Dendritic cell treated with granulocyte-macrophage colony-stimulating factor and Interleukin-4, amounts not matched to agents 40 ng/mL and 50 ng/mL, for 4 days (primary cell): ENCODE results near the gene PPFIBP2.

ENCODE experiments used
- H3K27ac Mint-ChIP-seq: one replicate; pipeline ENCODE4 v1.8.0; 2022; ENCODE audit warnings: mild to moderate bottlenecking, mixed read lengths
- H3K27me3 Mint-ChIP-seq: one replicate; pipeline ENCODE4 v1.8.0; 2022; ENCODE audit warnings: mild to moderate bottlenecking, mixed read lengths
- H3K36me3 Mint-ChIP-seq: one replicate; pipeline ENCODE4 v1.8.0; 2022; ENCODE audit warnings: low read depth, mixed read lengths
- H3K4me1 Mint-ChIP-seq: one replicate; pipeline ENCODE4 v1.8.0; 2022; ENCODE audit warnings: low read depth, mixed read lengths
- H3K4me3 Mint-ChIP-seq: one replicate; pipeline ENCODE4 v1.8.0; 2022; ENCODE audit warnings: mild to moderate bottlenecking, moderate library complexity, mixed read lengths
- H3K9me3 Mint-ChIP-seq: one replicate; pipeline ENCODE4 v1.8.0; 2022; ENCODE audit warnings: mixed read lengths
- intact Hi-C: fragments of 100-400 bp; cut with micrococcal nuclease; formaldehyde crosslinking; loops from one replicate; pipeline ENCODE4 v1.15.0; 2022

Gene PPFIBP2

DNA sequence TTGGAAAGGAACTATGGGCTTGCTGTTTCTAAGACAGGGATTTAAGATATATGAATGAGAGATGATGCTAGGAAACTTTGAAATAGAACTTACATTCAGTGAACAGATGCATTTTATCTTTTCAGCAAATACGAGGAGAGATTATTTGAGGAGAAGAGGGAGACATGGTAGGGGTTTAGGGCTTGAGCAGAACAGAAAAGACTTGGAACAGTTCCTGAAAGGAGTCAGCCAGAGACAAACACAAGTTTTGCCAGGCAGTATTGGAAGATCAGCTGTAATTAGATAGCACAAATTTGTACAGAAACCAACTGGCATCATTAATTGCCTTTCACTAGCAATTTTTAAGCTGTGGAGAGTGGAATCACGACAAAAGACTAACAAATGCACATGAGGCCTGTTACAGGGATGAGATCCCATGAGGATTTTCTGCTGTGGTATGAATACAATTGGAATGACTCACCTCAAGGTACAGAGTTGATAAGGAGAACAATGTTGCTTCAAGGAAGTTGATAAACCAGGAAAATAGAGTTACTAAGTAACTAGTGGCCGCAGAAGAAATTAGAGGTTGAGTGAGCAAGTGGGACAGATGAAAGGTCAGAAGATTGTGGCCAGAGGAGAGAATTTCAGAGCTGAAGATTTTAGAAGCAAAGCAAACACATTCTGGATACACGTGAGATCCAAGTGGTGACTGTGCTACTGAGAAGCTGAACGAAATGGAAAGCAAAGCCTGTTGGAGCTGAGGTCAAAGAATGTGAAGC, 91.6 kb downstream of the PPFIBP2 start:
- Mint-ChIP-seq H3K9me3 (no peaks in the 10 kb centered on the region), H3K36me3 (peaks cover 48% of the 10 kb centered on the region)
- intact Hi-C loops = no loop called here

DNA sequence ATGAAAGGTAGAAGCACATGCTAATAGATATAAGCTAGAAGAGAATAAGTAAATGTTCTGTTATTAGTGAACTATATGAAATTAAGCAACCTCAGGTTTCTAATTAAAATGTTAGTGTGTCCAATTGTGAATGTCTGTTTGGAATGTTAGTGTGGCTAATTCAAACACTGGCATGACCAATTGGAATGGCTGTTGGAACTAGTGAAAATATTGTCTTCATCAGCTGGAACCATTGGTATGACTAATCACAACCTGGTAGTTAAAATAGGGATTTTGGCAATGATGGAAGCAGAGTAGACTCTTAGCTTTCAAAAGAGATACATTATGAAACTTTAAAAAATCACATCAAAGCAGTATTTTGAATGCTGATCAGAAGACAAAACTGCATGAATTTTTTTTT, 92.7 kb downstream of the PPFIBP2 start:
- Mint-ChIP-seq H3K4me3 (no peak overlapping the region), H3K36me3 (peaks cover 48% of the 10 kb centered on the region), H3K9me3 (no peaks in the 10 kb centered on the region), H3K27me3 (no peaks in the 10 kb centered on the region), H3K4me1 (no peaks in the 10 kb centered on the region), H3K27ac (no peak overlapping the region)
- intact Hi-C loops = no loop called here

More for the DNA sequence above, 91.6 kb downstream of the PPFIBP2 start:
- Mint-ChIP-seq H3K27ac (no peak overlapping the region), H3K4me1 (peaks cover 3% of the 10 kb centered on the region), H3K27me3 (no peaks in the 10 kb centered on the region), H3K4me3 (no peak overlapping the region)

DNA sequence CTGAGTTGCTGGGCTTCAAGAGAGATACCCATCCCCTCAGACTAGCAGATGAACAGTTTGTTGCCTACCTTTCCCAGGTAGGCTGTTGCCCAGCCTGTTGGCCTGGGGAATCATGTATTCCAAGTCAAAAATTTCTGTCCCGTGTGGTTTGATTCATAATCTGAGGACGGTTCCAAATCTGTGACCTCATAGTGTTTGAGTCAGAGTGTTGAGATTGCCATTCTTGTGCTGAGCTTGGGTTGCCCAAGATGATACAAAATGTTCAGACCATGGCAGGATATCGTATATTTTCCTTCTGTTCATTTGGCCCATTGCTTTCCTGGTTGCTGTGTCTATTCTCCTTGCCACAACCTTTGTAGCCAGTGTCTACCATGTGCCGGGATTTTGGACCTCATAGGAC, 95.2 kb downstream of the PPFIBP2 start:
- no peak overlapping the region for H3K4me3 Mint-ChIP-seq
- intact Hi-C loops = no loop called here

DNA sequence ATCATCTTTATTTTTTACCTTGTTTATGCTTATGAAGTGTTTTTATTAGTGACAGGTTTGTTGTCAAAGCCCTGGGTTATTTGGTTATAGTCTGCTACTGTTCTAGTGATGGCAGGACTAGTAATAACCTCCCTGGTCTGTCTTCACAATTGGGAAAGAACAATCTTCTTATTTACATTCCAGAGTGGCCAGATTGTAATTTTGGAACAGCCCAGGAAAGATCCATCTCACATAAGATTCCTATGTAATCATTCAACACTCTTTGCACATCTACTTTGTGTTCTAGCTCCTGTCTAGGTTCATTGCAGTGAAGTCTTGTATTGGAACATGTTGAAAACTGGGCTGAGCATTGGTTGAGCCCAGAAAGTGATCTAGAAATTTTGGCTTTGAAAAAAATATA, 95.7 kb downstream of the PPFIBP2 start:
- no peaks in the 10 kb centered on the region for H3K4me1 Mint-ChIP-seq

More for the DNA sequence above, 95.2 kb downstream of the PPFIBP2 start:
- H3K36me3 Mint-ChIP-seq = peaks cover 72% of the 10 kb centered on the region
- no peaks in the 10 kb centered on the region for H3K27me3 Mint-ChIP-seq
- no peak overlapping the region for H3K27ac Mint-ChIP-seq
- no peaks in the 10 kb centered on the region for H3K9me3 Mint-ChIP-seq
- no peaks in the 10 kb centered on the region for H3K4me1 Mint-ChIP-seq

DNA sequence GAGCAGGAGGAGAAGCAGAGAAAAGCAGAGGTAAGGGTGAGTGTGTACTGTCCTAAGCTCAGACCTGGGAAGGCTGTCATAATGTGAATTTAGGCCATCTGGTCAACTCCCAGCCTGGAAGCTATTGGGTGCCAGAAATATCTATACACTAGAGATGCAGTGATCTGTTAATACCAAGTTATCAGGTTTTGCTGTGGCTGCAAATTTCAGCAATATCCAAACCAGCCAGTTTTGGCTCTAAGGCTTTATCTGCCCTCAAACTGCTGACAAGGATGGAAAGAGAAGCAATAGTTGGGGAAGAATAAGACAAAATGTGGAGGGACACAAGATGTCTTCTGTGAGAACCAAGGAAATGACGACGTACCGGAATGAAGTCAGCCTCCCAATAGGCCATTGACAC, 96.6 kb downstream of the PPFIBP2 start:
- Mint-ChIP-seq H3K4me1 (no peaks in the 10 kb centered on the region), H3K36me3 (peaks cover 85% of the 10 kb centered on the region), H3K9me3 (no peaks in the 10 kb centered on the region), H3K4me3 (no peak overlapping the region), H3K27ac (no peak overlapping the region), H3K27me3 (no peaks in the 10 kb centered on the region)
- intact Hi-C loops = no loop called here

More for the DNA sequence above, 95.7 kb downstream of the PPFIBP2 start:
- no peaks in the 10 kb centered on the region for H3K27me3 Mint-ChIP-seq
- H3K36me3 Mint-ChIP-seq = peaks cover 77% of the 10 kb centered on the region
- no peak overlapping the region for H3K4me3 Mint-ChIP-seq
- no peaks in the 10 kb centered on the region for H3K9me3 Mint-ChIP-seq
- no peak overlapping the region for H3K27ac Mint-ChIP-seq
- intact Hi-C loops = no loop called here

DNA sequence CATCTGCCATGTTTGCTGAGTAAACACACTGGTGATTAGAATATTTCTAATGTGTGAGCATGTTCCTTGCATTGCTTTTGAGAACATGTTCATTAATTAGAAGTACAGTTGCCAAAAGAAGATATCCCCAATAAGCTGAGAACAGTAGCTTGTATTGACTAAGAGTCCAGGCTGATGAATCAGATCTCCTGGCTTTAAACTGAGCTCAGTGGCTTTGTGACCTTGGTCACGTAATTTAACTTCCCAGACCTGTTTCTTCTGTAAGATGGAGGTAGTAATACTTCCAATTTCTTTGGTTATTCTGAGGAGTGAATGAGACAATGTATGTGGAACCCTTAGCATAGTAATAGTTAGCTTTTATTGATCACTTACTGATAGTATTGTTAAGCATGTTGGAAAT, 97.6 kb downstream of the PPFIBP2 start:
- intact Hi-C loops = no loop called here
- H3K4me3 Mint-ChIP-seq = no peak overlapping the region
- H3K4me1 Mint-ChIP-seq = no peaks in the 10 kb centered on the region
- H3K27ac Mint-ChIP-seq = no peak overlapping the region
- peaks cover 96% of the 10 kb centered on the region for H3K36me3 Mint-ChIP-seq
- no peaks in the 10 kb centered on the region for H3K9me3 Mint-ChIP-seq
- no peaks in the 10 kb centered on the region for H3K27me3 Mint-ChIP-seq

DNA sequence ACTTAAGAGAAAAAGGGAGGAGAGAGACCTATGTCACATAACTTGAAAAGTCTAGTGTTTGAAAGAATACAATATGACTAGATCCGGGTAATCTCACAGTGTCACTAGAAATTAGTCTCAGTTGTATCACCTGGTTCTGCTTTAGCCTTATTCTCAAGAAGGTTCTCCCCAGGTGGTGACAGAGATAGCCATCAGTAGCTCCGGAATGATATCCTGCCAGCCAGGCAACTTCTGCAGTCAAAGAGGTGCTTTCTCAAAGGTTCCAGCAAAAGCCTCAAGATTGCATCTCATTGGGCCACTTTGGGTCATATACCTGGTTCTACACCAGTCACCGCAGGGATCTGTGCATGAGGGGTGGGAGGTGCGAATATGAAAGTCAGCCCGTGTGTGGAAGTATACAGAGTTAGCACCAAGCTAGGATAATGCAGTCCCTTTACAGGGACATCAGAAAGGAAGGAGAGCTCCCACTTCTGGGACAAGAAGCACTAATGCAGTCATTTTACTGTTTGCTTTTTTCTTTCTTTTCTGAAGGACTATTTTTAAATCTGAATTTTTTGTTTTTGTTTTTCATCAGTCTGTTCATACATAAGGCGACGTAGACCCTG, 98.4 kb downstream of the PPFIBP2 start:
- intact Hi-C loops = no loop called here
- H3K9me3 Mint-ChIP-seq = no peaks in the 10 kb centered on the region
- H3K36me3 Mint-ChIP-seq = peaks cover 100% of the 10 kb centered on the region
- no peak overlapping the region for H3K27ac Mint-ChIP-seq
- H3K4me3 Mint-ChIP-seq = no peak overlapping the region
- no peaks in the 10 kb centered on the region for H3K27me3 Mint-ChIP-seq
- H3K4me1 Mint-ChIP-seq = no peaks in the 10 kb centered on the region

DNA sequence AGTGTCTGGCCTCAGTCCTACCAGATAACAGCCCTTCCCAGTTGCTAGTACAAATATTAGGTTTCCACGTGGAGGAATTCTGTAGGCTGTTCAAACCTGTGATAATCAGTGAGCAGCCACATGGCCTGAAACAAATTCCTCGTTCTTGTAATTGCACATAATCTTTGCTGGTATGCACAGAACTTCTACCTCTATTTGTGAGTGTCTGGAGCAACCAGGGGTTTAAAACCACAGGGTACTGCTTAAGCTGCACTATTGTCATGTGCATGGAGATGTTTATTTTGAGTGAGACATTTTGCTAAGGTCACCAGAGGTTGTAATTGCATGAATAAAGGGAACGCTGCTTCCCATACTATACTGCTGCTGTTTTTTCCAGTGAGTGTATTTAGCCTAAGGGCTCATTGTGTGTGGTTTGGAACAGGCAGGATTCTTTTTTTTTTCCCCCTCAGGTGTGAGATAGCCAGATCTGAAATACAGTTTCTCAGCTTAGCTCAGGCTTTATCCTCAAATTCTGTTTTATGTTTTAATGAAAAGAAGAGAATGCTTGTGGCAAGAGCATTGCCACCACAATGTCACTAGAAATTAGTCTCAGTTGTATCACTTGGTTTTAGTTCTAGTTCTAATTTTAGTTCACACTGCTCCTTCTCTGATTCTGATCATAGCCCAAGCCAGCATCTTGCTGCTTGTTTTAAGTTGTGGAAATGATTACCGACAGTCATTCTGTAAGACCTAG, 99.0 kb downstream of the PPFIBP2 start:
- Mint-ChIP-seq H3K4me3 (no peak overlapping the region), H3K4me1 (no peaks in the 10 kb centered on the region), H3K9me3 (no peaks in the 10 kb centered on the region), H3K36me3 (peaks cover 100% of the 10 kb centered on the region), H3K27me3 (no peaks in the 10 kb centered on the region), H3K27ac (no peak overlapping the region)
- intact Hi-C loops = no loop called here

DNA sequence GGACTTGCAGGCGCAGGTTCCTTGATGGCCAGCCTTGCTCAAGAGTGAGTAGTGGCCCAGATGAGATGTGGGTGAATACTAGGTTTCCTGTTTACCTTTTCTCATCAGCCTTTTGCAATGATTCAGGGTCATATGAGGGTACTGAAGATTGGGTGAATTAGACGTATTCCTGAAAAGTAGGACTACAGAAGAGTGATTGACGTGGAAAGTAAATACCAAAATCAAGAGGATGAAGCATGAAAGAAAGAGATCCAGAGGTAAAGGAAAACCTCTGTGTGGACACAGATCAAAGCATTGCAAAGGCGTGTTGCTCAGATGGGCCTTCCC, 99.6 kb downstream of the PPFIBP2 start:
- intact Hi-C loops = no loop called here
- no peaks in the 10 kb centered on the region for H3K4me1 Mint-ChIP-seq

DNA sequence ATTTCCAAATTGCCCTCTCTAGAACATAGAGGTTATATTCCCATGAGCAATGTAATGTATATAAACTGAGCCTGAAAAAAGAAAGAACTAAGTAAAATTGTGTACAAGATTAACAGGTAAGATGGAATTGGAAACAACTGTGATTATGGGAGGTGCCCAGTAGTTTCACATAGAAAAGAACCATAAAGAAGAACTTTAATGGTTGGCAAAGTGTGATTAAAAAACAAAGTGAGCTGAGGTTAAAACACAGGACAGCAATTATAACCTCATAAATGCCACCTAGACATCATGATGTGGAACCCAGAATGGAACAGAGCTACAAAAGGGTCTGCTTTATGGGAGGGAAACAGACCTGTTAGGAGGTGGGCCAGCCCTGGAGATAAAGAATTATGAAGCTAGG, 100.9 kb downstream of the PPFIBP2 start:
- peaks cover 98% of the 10 kb centered on the region for H3K36me3 Mint-ChIP-seq
- no peaks in the 10 kb centered on the region for H3K27me3 Mint-ChIP-seq
- H3K4me1 Mint-ChIP-seq = no peaks in the 10 kb centered on the region
- no peak overlapping the region for H3K4me3 Mint-ChIP-seq
- no peaks in the 10 kb centered on the region for H3K9me3 Mint-ChIP-seq
- H3K27ac Mint-ChIP-seq = no peak overlapping the region
- intact Hi-C loops = no loop called here

More for the DNA sequence above, 99.6 kb downstream of the PPFIBP2 start:
- Mint-ChIP-seq H3K9me3 (no peaks in the 10 kb centered on the region), H3K36me3 (peaks cover 100% of the 10 kb centered on the region), H3K27me3 (no peaks in the 10 kb centered on the region), H3K27ac (no peak overlapping the region), H3K4me3 (no peak overlapping the region)

DNA sequence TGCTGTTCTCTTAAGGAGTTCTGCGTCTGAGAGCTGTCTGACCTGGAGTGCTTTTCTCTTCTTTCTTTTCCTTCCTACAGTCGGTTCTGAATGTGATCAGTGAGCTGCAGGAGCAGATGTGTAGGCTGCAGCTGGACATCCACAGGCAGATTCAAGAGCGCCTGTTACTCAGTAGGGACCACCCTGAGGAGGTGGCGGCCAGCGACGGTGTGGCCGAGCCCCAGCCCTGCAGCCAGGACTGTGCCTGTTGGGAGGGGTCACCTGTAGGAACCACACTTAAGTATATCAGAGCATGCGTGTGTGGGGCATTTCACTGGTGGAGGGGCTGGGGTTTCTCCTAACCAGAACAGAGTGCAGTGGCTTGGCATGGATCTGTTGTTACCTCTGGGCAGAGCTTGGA, 103.2 kb downstream of the PPFIBP2 start:
- Mint-ChIP-seq H3K4me3 (no peak overlapping the region), H3K27ac (no peak overlapping the region), H3K36me3 (peaks cover 98% of the 10 kb centered on the region), H3K27me3 (no peaks in the 10 kb centered on the region), H3K4me1 (no peaks in the 10 kb centered on the region), H3K9me3 (no peaks in the 10 kb centered on the region)
- intact Hi-C loops = no loop called here

DNA sequence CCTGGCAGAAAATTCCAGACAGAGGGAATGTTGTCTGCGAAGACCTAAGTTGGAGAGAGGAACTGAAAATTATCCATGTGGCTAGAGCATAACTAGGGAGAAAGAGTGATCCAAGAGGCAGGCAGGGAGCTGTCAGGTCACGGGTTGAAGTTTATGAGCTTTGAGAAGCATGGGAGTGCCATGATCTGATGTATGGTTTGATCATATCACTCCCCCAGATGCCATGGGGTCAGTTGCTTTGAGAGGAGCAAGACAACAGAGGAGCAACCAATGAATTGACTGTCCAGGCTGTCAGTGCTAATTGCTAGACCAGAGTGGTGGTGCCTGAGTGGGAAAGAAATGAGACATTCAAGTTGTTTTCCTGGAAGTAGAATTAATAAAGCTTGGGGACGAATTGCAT, 105.5 kb downstream of the PPFIBP2 start:
- Mint-ChIP-seq H3K4me3 (no peak overlapping the region), H3K36me3 (peaks cover 98% of the 10 kb centered on the region), H3K9me3 (no peaks in the 10 kb centered on the region), H3K4me1 (no peaks in the 10 kb centered on the region), H3K27me3 (no peaks in the 10 kb centered on the region), H3K27ac (no peak overlapping the region)
- intact Hi-C loops = no loop called here

DNA sequence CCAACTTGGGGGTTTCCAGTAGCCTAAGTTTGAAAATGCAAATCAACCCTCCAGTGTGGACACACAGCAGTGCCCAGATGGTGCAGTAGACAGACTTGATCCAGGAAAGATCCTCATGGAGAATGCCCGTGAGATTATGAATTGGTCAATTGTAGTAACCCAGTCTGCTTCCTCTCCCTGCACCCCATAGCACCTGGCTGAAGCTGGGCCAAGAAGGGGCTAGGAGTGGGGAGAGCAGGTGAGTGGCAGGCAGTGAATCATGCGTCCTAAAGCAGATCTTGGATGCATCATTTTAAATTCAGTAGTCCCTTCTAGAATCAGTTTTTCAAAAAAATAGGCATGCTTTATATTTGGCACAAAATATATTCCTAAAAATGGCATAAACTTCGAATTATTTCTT, 107.3 kb downstream of the PPFIBP2 start:
- no peak overlapping the region for H3K4me3 Mint-ChIP-seq
- H3K9me3 Mint-ChIP-seq = no peaks in the 10 kb centered on the region
- no peaks in the 10 kb centered on the region for H3K27me3 Mint-ChIP-seq
- peaks cover 98% of the 10 kb centered on the region for H3K36me3 Mint-ChIP-seq
- intact Hi-C loops = no loop called here
- H3K4me1 Mint-ChIP-seq = no peaks in the 10 kb centered on the region
- H3K27ac Mint-ChIP-seq = no peak overlapping the region

DNA sequence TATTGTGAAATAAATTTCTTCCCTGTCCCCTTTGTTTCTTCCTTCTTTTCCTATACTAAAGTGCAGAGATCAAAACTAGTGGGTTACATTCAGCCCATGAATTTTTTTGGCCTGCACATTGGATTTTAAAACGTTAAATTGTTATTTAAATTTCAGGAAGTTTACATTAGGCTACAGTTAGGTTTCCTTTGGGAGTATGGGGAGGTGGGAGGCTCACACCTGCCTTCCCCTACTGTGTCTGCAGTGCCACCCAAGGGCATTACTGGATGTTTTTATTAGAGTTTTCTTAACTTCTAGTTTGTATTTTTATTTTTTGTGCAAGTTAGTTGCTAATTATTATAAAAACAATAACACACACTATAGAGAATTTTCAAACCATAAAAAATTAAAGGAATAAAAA, 107.8 kb downstream of the PPFIBP2 start:
- H3K27me3 Mint-ChIP-seq = no peaks in the 10 kb centered on the region
- no peaks in the 10 kb centered on the region for H3K9me3 Mint-ChIP-seq
- H3K27ac Mint-ChIP-seq = no peak overlapping the region
- H3K4me1 Mint-ChIP-seq = no peaks in the 10 kb centered on the region
- intact Hi-C loops = no loop called here
- no peak overlapping the region for H3K4me3 Mint-ChIP-seq
- H3K36me3 Mint-ChIP-seq = peaks cover 98% of the 10 kb centered on the region
